D721Med (cell line): ENCODE data around the gene ATG12.

Experiments
- DNase-seq: peaks from one replicate; pipeline ENCODE4 v3.0.0; 2011; ENCODE audit warnings: low spot score; ENCODE audit not compliant: insufficient read length
- FAIRE-seq: peaks from 2 replicates; lab custom pipeline; 2011; peaks lifted over from hg19 to GRCh38; lab: Jason Lieb, UNC
- CTCF ChIP-seq: IDR thresholded peaks from 2 replicates; pipeline ENCODE4 v1.5.1; 2012; ENCODE audit warnings: mild to moderate bottlenecking, control low read depth; ENCODE audit not compliant: insufficient read depth; ENCODE audit errors: missing control alignments

The ATG12 gene

DNA sequence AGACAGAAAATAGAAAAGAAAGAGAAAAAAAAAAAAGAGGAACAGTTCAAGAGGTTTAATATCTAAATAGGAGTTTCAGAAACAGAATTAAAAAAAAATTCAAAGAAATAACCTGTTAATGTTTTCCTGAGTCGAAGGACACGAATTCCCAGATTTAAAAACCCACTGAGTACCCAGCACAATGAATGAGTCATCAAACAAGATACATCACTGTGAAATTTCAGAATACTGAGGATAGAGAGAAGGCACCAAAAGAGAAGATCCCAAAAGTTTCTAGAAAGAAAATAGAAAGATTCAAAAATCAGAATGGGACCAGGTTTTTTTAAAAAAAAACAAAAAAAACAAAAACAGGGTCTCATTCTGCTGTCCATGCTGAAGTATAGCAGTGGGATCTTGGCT, 33.7 kb downstream of the ATG12 start:
- no peak for TF ChIP-seq CTCF
- no peak for DNase-seq
- no peak for FAIRE-seq

GRCh38 chr5:115806986-115807653, 34.2 kb downstream of the ATG12 start:
- TF ChIP-seq CTCF, result no peak
- DNase-seq, result no peak
- no peak for FAIRE-seq

GRCh38 chr5:115801984-115802383, 39.4 kb downstream of the ATG12 start:
- TF ChIP-seq CTCF, result no peak
- DNase-seq (no peak), FAIRE-seq (no peak)

DNA sequence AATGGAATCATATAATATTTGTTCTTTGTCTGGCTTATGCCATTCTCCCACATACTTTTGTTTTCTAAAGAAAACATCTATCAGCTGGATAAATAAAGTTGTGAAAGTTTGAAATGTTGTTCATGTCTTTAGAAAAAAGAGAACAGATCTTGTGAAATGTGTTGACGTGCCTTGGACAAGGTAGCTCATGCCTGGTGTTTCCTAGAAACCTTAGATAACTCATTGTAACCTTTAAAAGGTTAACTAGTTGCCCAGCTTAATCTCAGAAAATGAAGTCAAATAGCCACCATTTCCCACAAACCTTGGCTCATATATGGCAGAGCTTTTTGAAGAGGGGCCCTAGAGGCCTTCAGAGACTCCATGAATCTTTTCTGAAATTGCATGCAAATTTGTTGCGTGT, 40.2 kb downstream of the ATG12 start:
- FAIRE-seq (no peak), DNase-seq (no peak)
- TF ChIP-seq CTCF, result no peak

DNA sequence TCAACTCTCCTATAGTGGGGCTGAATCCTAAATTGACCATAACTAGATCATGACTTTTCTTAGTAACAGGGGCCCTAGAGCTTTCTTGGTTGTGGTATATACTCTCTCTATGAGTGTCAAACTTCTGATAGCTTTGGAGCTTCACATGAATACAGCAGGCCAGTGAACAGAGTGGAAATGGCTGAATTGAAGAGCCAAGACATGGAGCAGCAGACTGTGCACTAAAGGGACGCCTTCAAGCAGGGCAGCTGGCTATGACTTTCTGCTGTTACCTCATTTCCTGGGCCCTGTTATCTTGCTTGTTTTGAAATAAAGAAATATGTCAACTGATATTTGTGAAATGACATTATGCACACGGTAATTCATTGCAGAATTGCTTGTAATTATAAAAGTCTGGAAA, 41.3 kb downstream of the ATG12 start:
- DNase-seq (no peak), FAIRE-seq (no peak)
- no peak for TF ChIP-seq CTCF

GRCh38 chr5:115798252-115798651, 43.1 kb downstream of the ATG12 start:
- no peak for TF ChIP-seq CTCF
- FAIRE-seq (no peak), DNase-seq (no peak)

GRCh38 chr5:115796656-115797055, 44.7 kb downstream of the ATG12 start:
- FAIRE-seq (no peak), DNase-seq (no peak)
- TF ChIP-seq CTCF, result no peak
